ENCODE data around the gene RALGPS1.

DNA sequence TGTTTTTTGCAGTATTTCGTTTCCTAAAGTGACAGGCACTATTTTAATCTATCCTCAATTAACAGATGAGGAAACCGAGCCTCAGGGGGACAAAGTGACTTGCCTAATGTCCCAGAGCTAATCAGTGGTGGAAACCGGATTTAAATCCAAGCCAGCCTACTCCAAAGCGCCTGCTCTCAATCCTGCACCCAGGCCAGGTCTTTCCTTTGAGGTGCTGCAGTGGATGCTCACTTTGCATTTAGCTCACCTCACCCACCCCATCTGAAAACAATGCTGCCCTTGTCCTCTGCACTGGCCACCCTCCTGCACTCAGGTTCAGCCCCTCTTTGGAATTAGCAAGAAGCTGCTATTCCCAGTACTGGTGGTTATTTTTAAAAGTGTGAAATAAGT lies 191.9 kb downstream of the RALGPS1 start:
- TF ChIP-seq, protein P1, sequence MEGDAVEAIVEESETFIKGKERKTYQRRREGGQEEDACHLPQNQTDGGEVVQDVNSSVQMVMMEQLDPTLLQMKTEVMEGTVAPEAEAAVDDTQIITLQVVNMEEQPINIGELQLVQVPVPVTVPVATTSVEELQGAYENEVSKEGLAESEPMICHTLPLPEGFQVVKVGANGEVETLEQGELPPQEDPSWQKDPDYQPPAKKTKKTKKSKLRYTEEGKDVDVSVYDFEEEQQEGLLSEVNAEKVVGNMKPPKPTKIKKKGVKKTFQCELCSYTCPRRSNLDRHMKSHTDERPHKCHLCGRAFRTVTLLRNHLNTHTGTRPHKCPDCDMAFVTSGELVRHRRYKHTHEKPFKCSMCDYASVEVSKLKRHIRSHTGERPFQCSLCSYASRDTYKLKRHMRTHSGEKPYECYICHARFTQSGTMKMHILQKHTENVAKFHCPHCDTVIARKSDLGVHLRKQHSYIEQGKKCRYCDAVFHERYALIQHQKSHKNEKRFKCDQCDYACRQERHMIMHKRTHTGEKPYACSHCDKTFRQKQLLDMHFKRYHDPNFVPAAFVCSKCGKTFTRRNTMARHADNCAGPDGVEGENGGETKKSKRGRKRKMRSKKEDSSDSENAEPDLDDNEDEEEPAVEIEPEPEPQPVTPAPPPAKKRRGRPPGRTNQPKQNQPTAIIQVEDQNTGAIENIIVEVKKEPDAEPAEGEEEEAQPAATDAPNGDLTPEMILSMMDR (IDR thresholded peaks at IDR 0.05; ENCODE audit: low read depth, low read length), result no peak
- no peak for TF ChIP-seq EZH2phosphoT487 (IDR thresholded peaks at IDR 0.05; ENCODE audit: low read depth)

Measured in OCI-LY3 (cell line).